ENCODE measurements around the gene KCNQ1.

KCNQ1 gene

DNA sequence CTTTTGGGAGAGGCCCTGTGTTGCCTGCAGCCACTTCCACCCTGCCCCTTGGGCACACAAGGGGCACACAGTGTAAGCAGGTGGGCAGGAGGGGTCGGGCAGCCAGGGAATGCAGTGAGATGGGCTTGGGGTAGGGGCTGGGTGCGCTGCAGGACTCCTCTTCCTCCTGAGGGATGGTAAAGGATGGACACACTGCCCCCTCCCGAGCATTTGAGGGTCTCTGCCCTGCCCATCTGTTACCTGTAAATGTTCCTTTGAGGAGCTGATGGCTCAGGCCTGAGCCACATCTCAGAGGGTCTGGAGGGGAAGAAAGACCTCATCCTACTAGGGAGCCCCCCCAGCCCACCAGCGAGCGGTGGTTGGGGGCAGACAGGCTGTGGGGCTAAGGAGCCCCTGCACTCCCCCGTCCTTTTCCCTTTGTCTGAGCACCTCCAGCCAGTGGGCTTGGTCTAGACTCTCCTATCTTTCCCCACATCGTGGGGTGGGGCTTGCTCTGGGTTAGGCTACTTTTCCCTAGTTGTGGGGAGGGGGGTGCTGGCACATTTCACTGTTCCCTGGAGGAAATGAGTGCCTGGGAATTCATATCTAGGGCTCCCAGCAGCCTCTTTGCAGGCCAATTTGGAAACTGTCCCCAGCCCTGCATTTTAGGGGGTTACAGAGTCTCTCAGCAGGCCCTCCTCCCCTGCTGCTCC is 46.0 kb upstream of the KCNQ1 start:
- Histone ChIP-seq H3K4me3 (ENCODE audit: low read depth, low read length) (no peak overlapping the region; the same call in 1 of the 2 replicates), H3K9me3 (ENCODE audit: severe bottlenecking) (no peaks in the 10 kb centered on the region), H3K27ac (peak overlapping the region; percentile 78), H3K36me3 (peaks cover 44% of the 10 kb centered on the region), H3K27me3 (ENCODE audit: insufficient read depth, low read depth, severe bottlenecking) (no peaks in the 10 kb centered on the region)
- DNase-seq, result peak; percentile 28
- peak; percentile 31; the same call in 1 of the 2 replicates for TF ChIP-seq CTCF (IDR thresholded peaks at IDR 0.05; ENCODE audit: low read depth, low read length)

DNA sequence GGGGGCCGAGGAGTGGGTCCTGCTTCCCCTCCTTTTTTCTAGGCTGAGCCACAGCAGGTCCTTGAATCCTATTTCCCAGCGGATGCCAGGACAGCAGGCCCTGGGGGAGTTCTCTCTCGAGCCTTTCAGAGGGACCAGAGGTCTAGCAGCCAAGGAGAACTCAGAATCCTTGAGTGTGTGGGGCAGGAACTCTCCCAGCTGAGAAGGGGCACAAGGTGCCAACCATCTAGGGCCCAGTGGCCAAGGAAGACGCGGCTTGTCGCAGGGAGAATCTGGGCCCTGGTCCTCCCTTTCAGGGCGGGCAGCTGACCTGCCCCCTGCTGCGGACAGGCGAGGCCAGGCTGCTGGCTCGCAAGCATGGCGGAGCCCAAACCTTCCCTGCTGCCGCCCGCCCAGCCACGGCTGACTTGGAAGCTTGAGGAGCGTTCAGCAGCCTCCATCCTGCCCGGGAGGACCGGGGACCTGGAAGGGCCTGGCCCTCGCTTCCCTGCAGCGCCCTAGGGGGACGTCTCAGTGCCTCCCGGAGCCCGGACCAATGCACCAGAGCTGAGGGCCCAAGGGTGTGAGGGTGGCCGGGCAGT is 45.2 kb upstream of the KCNQ1 start:
- TF ChIP-seq CTCF (IDR thresholded peaks at IDR 0.05; ENCODE audit: low read depth, low read length), result no peak
- peak; percentile 35 for DNase-seq
- Histone ChIP-seq H3K27ac (peak overlapping the region; percentile 78), H3K36me3 (peaks cover 42% of the 10 kb centered on the region), H3K4me3 (ENCODE audit: low read depth, low read length) (peak overlapping the region; percentile 79), H3K9me3 (ENCODE audit: severe bottlenecking) (no peaks in the 10 kb centered on the region), H3K27me3 (ENCODE audit: insufficient read depth, low read depth, severe bottlenecking) (no peaks in the 10 kb centered on the region)

DNA sequence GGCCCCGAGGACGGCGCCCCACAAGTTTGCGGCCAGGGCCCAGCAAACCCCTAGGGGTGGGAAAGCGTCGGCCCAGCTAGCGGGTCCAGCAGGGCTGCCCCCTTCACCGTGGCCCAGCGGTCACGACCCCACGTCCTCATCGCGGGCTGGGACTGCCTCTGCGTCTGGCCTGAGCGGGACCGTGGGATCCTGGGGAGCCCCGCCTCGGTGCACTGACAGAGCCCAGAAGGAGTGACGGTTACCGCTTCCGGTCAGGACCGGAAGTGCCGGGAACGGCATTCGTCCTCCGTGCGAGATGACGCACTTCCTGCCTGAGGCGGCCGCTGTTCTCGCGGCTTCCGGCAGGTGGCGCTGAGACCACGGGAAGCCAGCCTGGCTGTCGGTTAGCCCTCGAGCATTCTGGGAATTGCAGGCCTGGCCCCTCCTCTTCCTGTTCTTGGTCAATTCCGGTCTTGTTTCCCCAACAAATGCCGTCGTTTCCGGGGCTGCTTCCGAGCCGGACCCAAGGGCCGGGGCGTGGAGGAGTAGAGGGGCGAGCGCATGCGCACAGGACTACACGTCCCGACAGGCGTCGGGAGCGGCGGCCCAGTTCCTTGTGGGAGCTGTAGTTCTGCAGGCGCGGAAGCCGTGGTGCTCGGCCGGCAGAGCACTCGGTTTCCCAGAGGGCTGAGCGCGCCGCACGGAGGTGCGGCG is 44.6 kb upstream of the KCNQ1 start, which contains the start of gene TSSC4:
Gene TSSC4, plus strand, starts transcription at position 682 of the 693 bp plus-strand sequence. CDS start 1,884 bp downstream, outside the sequence.
- DNase-seq, result peak; percentile 99
- H3K9me3 ChIP-seq (ENCODE audit: severe bottlenecking), result no peaks in the 10 kb centered on the region
- peak; percentile 98 for TF ChIP-seq CTCF (IDR thresholded peaks at IDR 0.05; ENCODE audit: low read depth, low read length)
- H3K36me3 ChIP-seq, result peaks cover 40% of the 10 kb centered on the region
- H3K27me3 ChIP-seq (ENCODE audit: insufficient read depth, low read depth, severe bottlenecking), result no peaks in the 10 kb centered on the region
- H3K27ac ChIP-seq, result peak within 1 kb of the TSS; percentile 89
- H3K4me3 ChIP-seq (ENCODE audit: low read depth, low read length), result peak within 1 kb of the TSS; percentile 83

DNA sequence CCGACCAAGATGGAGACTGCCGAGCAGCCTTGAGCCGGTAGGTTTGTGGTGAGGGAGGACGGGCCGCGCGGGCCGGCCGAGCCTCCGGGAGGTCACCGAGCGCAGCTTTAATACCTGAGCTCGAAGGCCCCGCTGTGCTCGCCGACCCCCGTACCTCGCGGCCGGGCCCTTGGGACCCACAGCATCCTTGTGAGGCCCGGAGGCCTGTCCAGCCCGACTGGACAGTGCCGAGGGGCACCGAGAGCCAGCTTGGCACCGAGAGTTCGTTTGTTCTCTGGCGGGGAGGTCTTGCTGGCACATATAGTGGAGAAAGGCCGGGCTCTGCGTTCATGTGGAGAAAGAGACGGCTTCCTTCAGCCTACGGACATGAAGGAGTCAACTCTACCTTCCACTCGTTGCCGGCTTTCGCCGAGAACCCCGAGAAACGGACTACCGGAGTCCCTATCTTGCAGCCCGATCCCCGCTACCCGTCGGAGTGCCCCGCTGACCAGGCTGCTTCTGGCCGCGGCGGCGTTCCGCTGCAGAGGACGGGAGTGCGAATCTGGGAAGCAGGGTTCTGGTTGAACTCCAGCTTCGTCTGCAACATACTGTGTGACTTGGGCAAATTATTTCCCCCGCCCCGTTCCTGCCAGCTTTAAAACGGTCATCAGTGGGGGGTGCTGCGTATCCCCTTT is 43.9 kb upstream of the KCNQ1 start:
- H3K27ac ChIP-seq, result peak overlapping the region; percentile 89
- H3K9me3 ChIP-seq (ENCODE audit: severe bottlenecking), result no peaks in the 10 kb centered on the region
- peak overlapping the region; percentile 83 for H3K4me3 ChIP-seq (ENCODE audit: low read depth, low read length)
- TF ChIP-seq CTCF (IDR thresholded peaks at IDR 0.05; ENCODE audit: low read depth, low read length), result no peak
- H3K27me3 ChIP-seq (ENCODE audit: insufficient read depth, low read depth, severe bottlenecking), result no peaks in the 10 kb centered on the region
- no peak for DNase-seq
- H3K36me3 ChIP-seq, result peaks cover 38% of the 10 kb centered on the region

GRCh38 chr11:2401436-2401984 is 43.3 kb upstream of the KCNQ1 start:
- peak; percentile 41 for TF ChIP-seq CTCF (IDR thresholded peaks at IDR 0.05; ENCODE audit: low read depth, low read length)
- no peak for DNase-seq
- Histone ChIP-seq H3K36me3 (peaks cover 33% of the 10 kb centered on the region), H3K27me3 (ENCODE audit: insufficient read depth, low read depth, severe bottlenecking) (no peaks in the 10 kb centered on the region), H3K4me3 (ENCODE audit: low read depth, low read length) (peak overlapping the region; percentile 83), H3K27ac (peak overlapping the region; percentile 89), H3K9me3 (ENCODE audit: severe bottlenecking) (no peaks in the 10 kb centered on the region)
